ENCODE data around the gene OPCML.

The OPCML gene

GRCh38 chr11:132743601-132744000 lies 788.7 kb downstream of the OPCML start:
- TF ChIP-seq CTCF (conservative IDR thresholded peaks at IDR 0.05): no peak
- no peak overlapping the region for H3K27ac ChIP-seq

- no peak for TF ChIP-seq CTCF (conservative IDR thresholded peaks at IDR 0.05)
Observed at GRCh38 chr11:132742929-132743328, 789.4 kb downstream of the OPCML start.

GRCh38 chr11:132734217-132734616 lies 798.1 kb downstream of the OPCML start:
- no peak overlapping the region for H3K27ac ChIP-seq
- no peak for TF ChIP-seq CTCF (conservative IDR thresholded peaks at IDR 0.05)

More at GRCh38 chr11:132742929-132743328, 789.4 kb downstream of the OPCML start:
- H3K27ac ChIP-seq: no peak overlapping the region

GRCh38 chr11:132728026-132728425 lies 804.3 kb downstream of the OPCML start:
- no peak overlapping the region for H3K27ac ChIP-seq
- no peak for TF ChIP-seq CTCF (conservative IDR thresholded peaks at IDR 0.05)

GRCh38 chr11:132721526-132721925 lies 810.8 kb downstream of the OPCML start:
- H3K27ac ChIP-seq: no peak overlapping the region
- TF ChIP-seq CTCF (conservative IDR thresholded peaks at IDR 0.05): no peak

- H3K27ac ChIP-seq: no peak overlapping the region
- TF ChIP-seq CTCF (conservative IDR thresholded peaks at IDR 0.05): no peak
Observed at GRCh38 chr11:132719684-132720083, 812.6 kb downstream of the OPCML start.

- no peak for TF ChIP-seq CTCF (conservative IDR thresholded peaks at IDR 0.05)
- H3K27ac ChIP-seq: no peak overlapping the region
Observed at GRCh38 chr11:132718711-132719671, 813.3 kb downstream of the OPCML start.

All from VCaP (cell line).